NCI-H1436 (cell line): ENCODE results near the gene TBC1D10A.

Experiments
- DNase-seq: peaks from one replicate; lab custom pipeline; 2025; lab: John Stamatoyannopoulos, UW

Gene TBC1D10A

DNA sequence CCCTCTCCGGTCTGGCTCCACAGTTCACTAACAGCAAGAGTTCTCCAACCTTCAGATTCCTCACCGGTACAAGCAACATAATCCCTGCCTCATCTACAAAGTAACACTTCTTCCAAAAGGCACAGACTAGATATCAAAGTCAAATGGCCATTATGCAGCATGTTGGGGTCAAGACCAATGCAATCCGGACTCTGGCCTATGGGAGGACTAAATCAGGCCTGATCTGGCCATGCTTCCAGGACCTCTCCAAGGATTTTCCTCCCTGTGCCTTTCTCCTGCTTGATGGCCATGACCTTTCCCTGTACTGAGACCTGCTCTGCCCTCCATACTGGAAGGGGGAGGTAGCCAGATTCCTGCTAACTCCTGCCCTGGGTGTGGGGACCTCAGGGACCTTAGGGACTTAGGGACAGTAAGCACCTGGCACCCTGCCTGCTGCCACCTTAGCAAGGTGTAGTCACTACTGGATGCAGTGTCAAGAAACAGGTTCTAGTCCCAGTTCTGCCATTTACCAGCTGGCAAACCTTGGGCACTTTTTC, 6.7 kb downstream of the TBC1D10A start:
- DNase-seq, result no peak

DNA sequence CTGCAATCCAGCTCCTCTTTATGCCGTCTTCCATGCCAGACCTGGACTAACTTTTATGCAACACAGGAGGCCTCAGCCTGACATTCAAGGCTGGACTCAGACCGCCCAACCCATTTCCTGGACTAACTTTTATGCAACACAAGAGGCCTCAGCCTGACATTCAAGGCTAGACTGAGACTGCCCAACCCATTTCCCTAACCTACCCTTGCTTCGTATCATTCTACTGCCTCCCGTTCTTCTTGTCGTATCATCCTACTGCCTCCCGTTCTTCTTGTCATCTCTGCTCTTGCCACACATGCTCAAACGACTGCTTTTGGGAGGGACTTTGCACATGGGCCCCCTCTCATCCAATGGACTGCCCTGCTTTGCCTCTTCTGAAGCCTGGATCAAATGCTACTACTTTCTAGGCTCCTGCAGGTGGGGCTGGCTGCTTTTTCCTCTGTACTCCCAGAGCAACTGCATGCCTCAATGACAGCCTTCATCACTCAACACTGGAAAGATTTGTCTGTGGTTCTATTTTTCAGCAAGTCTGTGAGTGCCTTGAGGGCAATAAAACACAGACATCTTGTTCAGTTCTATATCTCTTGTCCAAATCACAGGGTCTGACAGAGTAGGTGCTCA, 7.8 kb downstream of the TBC1D10A start:
- no peak for DNase-seq

GRCh38 chr22:30317778-30318177, 9.0 kb downstream of the TBC1D10A start:
- DNase-seq, result no peak

DNA sequence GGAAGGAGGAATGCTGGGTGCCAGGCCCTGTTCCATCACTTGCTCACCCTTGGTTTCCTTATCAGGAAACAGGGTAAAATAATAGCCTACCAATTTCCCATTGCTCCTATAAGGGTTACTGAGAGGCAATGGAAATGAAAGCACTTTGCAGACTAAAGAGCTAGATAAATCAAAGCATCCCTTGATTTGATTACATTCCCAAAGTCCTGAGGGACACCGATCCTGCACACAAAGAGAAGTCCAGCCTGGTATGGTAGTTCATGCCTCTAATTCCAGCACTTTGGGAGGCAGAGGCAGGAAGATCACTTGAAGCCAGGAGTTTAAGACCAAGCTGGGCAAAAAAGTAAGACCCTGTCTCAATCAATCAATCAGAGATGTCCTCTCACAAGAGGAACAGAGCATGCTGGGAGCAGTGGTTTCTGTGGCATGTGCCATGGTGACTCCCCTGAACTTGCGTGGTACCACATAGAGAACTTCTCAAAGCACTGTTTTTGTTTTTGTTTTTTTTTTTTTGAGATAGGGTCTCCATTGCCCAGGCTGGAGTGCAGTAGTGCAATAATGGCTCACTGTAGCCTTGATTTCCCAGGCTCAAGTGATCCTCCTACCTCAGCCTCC, 10.7 kb downstream of the TBC1D10A start:
- no peak for DNase-seq

DNA sequence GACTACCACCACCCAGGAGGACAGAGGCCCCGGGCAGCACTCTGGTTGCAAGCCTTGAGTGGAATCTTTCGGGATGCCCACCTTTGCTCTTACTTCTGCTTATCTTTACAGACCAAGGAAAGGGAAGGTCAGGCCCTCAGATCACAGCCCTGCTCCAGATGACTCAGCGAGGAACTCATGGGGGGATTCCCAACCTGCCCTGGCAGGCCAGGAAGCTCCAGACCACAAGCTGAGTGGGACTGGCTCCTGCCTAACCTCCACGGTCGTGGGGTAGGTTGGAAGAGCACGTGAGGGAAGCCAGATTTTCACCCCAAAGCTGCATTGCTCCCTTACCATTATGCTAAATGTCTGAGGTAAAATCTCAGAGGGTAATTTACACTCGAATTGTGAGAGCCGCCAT, 11.8 kb downstream of the TBC1D10A start:
- no peak for DNase-seq

GRCh38 chr22:30313527-30314363, 13.0 kb downstream of the TBC1D10A start:
- no peak for DNase-seq

DNA sequence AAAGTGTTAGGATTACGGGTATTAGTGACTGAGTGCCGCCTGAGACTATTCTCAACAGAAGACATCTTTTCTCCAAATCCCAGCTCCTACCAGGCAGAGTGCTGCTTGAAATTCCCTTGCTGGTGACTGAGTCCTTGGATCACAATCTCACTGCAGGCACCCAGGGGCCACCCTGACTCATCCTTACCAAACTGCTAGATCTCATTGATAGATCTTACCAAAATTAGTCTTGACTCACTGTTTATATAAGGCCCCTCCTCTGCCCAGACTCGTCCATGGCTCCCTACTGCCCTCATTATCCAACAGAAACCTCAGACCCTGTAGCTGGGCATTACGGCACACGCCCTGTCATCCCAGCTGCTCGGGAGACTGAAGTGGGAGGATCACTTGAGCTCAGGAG, 14.7 kb downstream of the TBC1D10A start:
- no peak for DNase-seq

DNA sequence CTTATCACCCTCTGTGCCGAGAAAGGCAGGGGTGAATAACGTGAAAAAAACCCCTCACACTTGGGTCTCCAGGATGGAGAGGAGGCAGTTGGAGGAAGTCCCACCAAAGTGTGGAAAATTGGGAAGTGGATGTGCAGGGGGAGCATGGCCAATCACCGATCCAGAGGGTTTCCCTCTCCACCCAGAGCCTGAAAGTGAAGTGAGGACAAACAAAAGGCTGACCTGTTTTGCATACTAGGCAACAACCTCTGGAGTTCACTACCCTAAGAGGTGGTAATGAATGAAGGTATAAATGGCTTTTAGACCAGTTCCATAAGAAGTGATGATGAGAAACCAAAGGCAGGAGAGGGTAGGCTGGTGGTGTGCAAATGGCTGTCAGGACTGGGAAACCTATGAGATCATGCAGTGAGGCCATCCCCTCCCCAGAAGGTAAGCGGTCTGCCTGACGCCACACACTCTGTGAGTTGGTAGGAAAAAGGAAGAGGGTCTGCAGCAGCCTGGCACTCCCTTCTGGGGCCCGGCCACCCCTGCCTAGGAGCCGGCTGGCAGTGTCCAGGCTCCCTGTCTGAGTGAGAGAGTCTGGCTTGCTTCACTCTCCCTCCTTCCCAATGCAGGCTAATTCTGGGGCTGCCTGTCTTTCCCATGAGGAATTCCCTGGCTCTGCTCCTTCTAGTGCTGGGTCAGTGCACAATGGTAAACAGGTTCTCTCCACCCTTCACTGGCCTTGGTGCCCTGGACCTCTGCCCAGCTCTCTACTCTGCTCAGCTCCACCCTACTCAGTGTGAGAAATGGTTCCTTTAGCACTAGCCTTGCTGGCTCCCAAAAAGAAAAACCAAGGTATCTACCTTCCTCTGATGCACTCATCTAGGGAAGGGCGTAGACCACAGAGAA, 15.6 kb downstream of the TBC1D10A start:
- DNase-seq, result no peak

DNA sequence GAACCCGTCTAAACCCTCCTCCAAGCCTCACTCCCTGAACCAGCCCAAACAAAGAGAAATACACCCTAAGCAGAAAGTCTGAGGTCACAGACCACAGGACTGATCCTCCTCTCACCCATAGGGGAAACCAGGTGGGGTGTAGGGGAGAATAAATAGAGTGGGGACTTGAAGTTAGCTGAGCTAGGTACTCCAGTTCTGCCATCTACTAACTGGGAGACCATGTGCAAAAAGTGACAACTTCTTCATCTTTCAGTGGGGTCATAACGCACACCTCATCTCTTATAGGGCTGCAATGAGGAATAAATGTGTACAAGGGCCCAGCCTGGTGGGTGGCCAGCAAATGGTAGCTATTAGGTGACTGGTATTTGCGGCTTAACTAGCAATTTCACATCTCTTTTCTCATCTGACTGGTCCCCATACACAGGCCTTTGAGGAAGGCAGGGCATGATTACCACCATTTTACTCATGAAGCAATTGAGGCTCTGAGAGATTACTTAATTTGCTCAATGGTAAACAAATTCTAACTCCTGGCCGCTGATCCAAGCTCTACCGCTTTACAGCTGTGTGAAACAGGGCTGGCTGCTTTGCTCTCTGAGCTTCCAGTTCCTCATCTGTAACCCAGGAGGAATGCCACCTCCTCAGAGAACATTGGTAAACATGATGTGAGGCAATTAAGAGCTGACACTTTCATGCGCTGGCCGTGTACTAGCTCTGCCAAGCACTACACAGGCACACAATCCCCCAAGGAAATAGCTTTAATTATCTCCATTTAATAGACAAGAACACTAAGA, 16.6 kb downstream of the TBC1D10A start:
- DNase-seq, result peak; percentile 65

DNA sequence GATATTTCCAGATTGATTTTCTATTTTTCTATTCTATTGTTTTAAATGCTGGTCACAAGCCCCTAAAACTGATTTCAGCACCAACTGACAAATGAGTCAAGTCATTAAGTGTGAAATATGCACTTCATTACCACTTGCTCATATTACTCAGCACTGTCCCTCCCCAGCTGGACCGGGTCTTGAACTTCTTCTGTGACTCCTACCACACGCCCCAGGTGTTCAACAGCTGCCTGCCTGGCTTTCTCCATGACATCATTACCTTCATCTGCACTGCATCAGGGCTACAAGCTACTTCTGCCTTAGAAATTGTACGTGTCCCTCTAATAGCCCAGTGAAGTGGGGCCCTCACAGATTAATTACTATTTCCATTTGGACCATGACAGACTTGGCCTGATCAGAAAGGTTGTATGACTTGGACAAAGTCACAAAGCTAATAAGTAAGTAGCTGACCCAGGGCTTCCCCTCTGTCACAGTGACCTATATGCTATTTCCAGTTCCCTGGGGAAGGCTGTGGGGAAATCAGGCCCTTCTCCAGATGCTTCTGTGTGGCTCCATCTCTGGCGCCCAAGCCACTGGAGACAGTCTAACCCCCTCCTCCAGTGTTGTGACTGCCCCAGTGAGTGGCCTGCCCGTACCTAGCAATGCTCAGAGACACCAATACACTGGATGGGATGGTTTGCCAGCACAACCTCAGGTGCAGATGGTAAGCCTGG, 18.1 kb downstream of the TBC1D10A start:
- no peak for DNase-seq

- no peak for DNase-seq
Measured at GRCh38 chr22:30308093-30308492, 18.6 kb downstream of the TBC1D10A start.

GRCh38 chr22:30307041-30307574, 19.6 kb downstream of the TBC1D10A start:
- no peak for DNase-seq

- DNase-seq, result no peak
Measured at GRCh38 chr22:30306627-30307011, 20.1 kb downstream of the TBC1D10A start.

DNA sequence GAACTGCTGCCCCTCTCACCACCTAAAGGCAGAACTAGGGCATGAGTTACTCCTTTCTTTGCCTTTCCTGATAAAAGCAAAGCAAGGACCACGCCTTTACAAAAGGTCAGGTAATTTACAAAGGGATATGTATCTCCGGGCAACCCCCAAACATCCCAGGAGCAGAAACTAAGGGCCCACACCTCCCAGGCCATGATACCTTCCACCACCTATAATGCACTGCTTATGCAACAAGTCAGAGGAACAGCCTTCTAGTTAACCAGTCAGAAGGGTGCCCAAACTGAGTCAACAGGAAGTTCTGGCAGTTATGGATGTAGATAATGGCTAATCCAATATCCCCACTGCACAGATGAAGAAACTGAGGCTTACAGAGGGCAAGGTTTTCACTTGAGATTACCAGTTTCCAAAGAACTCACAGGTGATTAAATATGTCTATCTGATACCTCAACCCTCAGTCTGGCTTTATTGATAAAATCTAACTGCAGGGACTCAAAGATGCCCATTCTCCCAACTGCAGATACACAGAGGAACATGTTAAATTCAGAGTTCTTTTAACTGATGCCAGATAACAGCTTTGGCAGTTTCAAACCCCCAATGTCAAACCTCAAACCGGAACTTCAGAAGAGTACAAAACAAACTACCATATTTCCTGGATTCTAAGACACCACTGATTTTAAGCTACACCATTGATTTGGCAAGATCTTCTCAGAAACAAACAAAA, 20.7 kb downstream of the TBC1D10A start:
- no peak for DNase-seq

GRCh38 chr22:30305519-30305905, 21.2 kb downstream of the TBC1D10A start:
- DNase-seq, result no peak

DNA sequence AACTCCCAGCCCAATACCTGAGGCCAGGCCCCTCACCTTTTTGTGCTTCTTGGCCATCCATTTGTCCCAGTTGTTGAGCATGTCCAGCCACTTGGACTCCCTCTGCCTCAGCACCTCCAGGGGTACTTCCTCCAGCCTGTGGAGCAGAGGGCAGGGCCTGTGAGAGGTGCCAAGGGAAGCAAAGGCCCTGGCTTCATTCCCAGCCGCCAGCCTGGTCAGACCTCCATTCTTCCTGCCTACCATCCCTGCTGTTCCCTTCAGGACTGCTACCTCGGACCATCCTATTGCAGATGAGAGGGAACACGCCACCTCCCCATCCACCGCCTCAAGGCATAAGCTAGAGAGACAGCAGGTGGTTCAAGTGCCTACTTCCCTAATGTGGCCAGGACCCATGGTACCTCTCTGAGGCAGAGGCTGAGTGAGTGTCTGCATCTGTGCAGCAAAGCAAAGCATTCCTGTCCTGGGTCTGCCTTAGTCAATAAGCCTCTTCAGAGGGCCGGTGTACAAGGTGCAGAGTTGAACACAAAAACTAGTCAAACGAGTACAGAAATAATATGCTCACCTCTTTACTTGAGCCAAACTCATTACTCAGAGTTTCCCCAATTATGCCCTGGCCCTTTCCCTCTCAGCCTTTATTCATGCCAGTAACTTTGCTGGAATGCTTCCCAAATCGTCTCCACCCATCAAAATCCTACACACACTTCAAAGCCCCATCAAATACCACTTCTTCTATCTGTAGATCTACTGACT, 22.1 kb downstream of the TBC1D10A start:
- no peak for DNase-seq

GRCh38 chr22:30302810-30303138, 24.0 kb downstream of the TBC1D10A start:
- no peak for DNase-seq

GRCh38 chr22:30301995-30302809, 24.5 kb downstream of the TBC1D10A start:
- no peak for DNase-seq
